Upper lobe of right lung (tissue), 1 donor: ENCODE measurements around the gene MSS51. TPM values are rescaled to one million over a fixed set of nuclear protein-coding genes. Genes with fewer than 3 reads are reported as not detected.
"Not testable (repeated sequence)": the region's sequence is repeated elsewhere in the genome, so short reads cannot be mapped to it uniquely, and the experiment has no call there.

Source experiments
- ATAC-seq: fragments of 200-7000 bp; cut with Tn5 transposase; one replicate; pipeline ENCODE4 v1.9.1; 2020; ENCODE audit warnings: mild to moderate bottlenecking, moderate library complexity
- DNase-seq: peaks from one replicate; pipeline ENCODE4 v3.0.0-alpha.2; 2020
- H3K27ac ChIP-seq: fragments of 200-600 bp; one replicate; pipeline ENCODE4 v1.8.0; 2022
- H3K27me3 ChIP-seq: fragments of 200-600 bp; one replicate; pipeline ENCODE4 v1.8.0; 2022; ENCODE audit warnings: mild to moderate bottlenecking
- H3K36me3 ChIP-seq: fragments of 200-600 bp; one replicate; pipeline ENCODE4 v1.8.0; 2022
- H3K4me1 ChIP-seq: fragments of 200-600 bp; one replicate; pipeline ENCODE4 v1.8.0; 2022
- H3K4me3 ChIP-seq: fragments of 200-600 bp; one replicate; pipeline ENCODE4 v1.8.0; 2022; ENCODE audit warnings: mild to moderate bottlenecking
- H3K9me3 ChIP-seq: fragments of 200-600 bp; one replicate; pipeline ENCODE4 v1.8.0; 2022
- CTCF ChIP-seq: fragments of 200-600 bp; IDR thresholded peaks from one replicate; pipeline ENCODE4 v1.8.0; 2022; ENCODE audit warnings: antibody characterized with exemption
- intact Hi-C: fragments of 100-400 bp; cut with DNase I; formaldehyde crosslinking; loops from one replicate; pipeline ENCODE4 v1.11.0; 2022
- total RNA-seq: library from RNA; stranded (reverse); fragmentation: NEBNext Ultra II Directional; extraction: Animal tissue kit (Norgen Biotek cat#: 25700); gene quantifications from one replicate; pipeline ENCODE4 v1.2.1, GENCODE V29; 2021
- donor health status: DM: no; HTN: yes; CAD: no; lungs with severe emphysema.

Gene MSS51
- total RNA-seq, 1 donor from 2014 or later = 3.0 TPM

GRCh38 chr10:73399063-73399462 is 34.3 kb downstream of the MSS51 start:
- Histone ChIP-seq H3K9me3 (no peaks in the 10 kb centered on the region), H3K27me3 (no peaks in the 10 kb centered on the region), H3K4me1 (no peaks in the 10 kb centered on the region), H3K4me3 (no peak overlapping the region), H3K36me3 (peaks cover 59% of the 10 kb centered on the region), H3K27ac (no peak overlapping the region)
- intact Hi-C loops = no loop called here
- no peak for TF ChIP-seq CTCF
- DNase-seq (no peak), ATAC-seq (no peak)

- peak; percentile 12 for TF ChIP-seq CTCF
- intact Hi-C loops = no loop called here
- H3K27me3 ChIP-seq = no peaks in the 10 kb centered on the region
- no peaks in the 10 kb centered on the region for H3K4me1 ChIP-seq
- DNase-seq (no peak), ATAC-seq (no peak)
- H3K9me3 ChIP-seq = no peaks in the 10 kb centered on the region
- H3K4me3 ChIP-seq = no peak overlapping the region
- H3K27ac ChIP-seq = no peak overlapping the region
- peaks cover 59% of the 10 kb centered on the region for H3K36me3 ChIP-seq
Observed at GRCh38 chr10:73398024-73398423, 35.3 kb downstream of the MSS51 start.

- intact Hi-C loops, H3K4me3 ChIP-seq, H3K4me1 ChIP-seq, H3K9me3 ChIP-seq, H3K27ac ChIP-seq, DNase-seq, ATAC-seq, H3K27me3 ChIP-seq: not testable (repeated sequence)
- H3K36me3 ChIP-seq = peaks cover 72% of the 10 kb centered on the region
Observed at GRCh38 chr10:73394325-73394724, 39.0 kb downstream of the MSS51 start.

GRCh38 chr10:73388228-73388627 is 45.1 kb downstream of the MSS51 start:
- no peak for TF ChIP-seq CTCF
- Histone ChIP-seq H3K4me1 (no peaks in the 10 kb centered on the region), H3K9me3 (no peaks in the 10 kb centered on the region), H3K4me3 (no peak overlapping the region), H3K36me3 (peaks cover 82% of the 10 kb centered on the region), H3K27me3 (no peaks in the 10 kb centered on the region), H3K27ac (no peak overlapping the region)
- ATAC-seq = no peak
- intact Hi-C loops = no loop called here
- no peak for DNase-seq

- H3K27ac ChIP-seq = no peak overlapping the region
- DNase-seq (no peak), ATAC-seq (no peak)
- H3K9me3 ChIP-seq = no peaks in the 10 kb centered on the region
- no peaks in the 10 kb centered on the region for H3K4me1 ChIP-seq
- H3K27me3 ChIP-seq = no peaks in the 10 kb centered on the region
- intact Hi-C loops = no loop called here
- peaks cover 96% of the 10 kb centered on the region for H3K36me3 ChIP-seq
- TF ChIP-seq CTCF = no peak
- H3K4me3 ChIP-seq = no peak overlapping the region
Observed at GRCh38 chr10:73386583-73386982, 46.8 kb downstream of the MSS51 start.

GRCh38 chr10:73379064-73379748 is 54.2 kb downstream of the MSS51 start:
- Histone ChIP-seq H3K9me3 (no peaks in the 10 kb centered on the region), H3K27me3 (no peaks in the 10 kb centered on the region), H3K4me1 (no peaks in the 10 kb centered on the region), H3K27ac (no peak overlapping the region), H3K4me3 (no peak overlapping the region), H3K36me3 (peaks cover 92% of the 10 kb centered on the region)
- TF ChIP-seq CTCF = no peak
- no peak for ATAC-seq
- intact Hi-C loops = no loop called here
- no peak for DNase-seq
